CD4-positive, alpha-beta T cell treated with Interferon alpha-2 for 1 hour (primary cell): ENCODE measurements around the gene MEGF11.
A peak's percentile ranks its signal among the peaks of the same experiment; 100 is the strongest.

Experiments used
- DNase-seq, 2 donors: peaks; one replicate each; pipeline ENCODE4 v3.0.0-alpha.2; 2020 to 2022

The MEGF11 gene

GRCh38 chr15:66138096-66138783 is 115.3 kb downstream of the MEGF11 start:
- DNase-seq, result no peak

GRCh38 chr15:66136948-66137347 is 116.6 kb downstream of the MEGF11 start:
- no peak for DNase-seq

GRCh38 chr15:66135664-66136063 is 117.9 kb downstream of the MEGF11 start:
- DNase-seq, result no peak

- no peak for DNase-seq
These were observed 119.3 kb downstream of the MEGF11 start for GRCh38 chr15:66134284-66134683.

- no peak for DNase-seq
These were observed 120.2 kb downstream of the MEGF11 start for GRCh38 chr15:66133247-66133885.

GRCh38 chr15:66132251-66132816 is 121.2 kb downstream of the MEGF11 start:
- no peak for DNase-seq

GRCh38 chr15:66131831-66132230 is 121.7 kb downstream of the MEGF11 start:
- DNase-seq, result no peak

- no peak for DNase-seq
These were observed 122.3 kb downstream of the MEGF11 start for GRCh38 chr15:66131200-66131599.

- no peak for DNase-seq
These were observed 123.0 kb downstream of the MEGF11 start for GRCh38 chr15:66130496-66131034.

GRCh38 chr15:66129586-66129985 is 124.0 kb downstream of the MEGF11 start:
- DNase-seq, result no peak

- no peak for DNase-seq
These were observed 125.4 kb downstream of the MEGF11 start for GRCh38 chr15:66128116-66128680.

- DNase-seq, result no peak
These were observed 127.1 kb downstream of the MEGF11 start for GRCh38 chr15:66126456-66126855.

GRCh38 chr15:66126031-66126441 is 127.5 kb downstream of the MEGF11 start:
- no peak for DNase-seq

- DNase-seq, result no peak
These were observed 128.9 kb downstream of the MEGF11 start for GRCh38 chr15:66124651-66125050.

- DNase-seq, result no peak
These were observed 129.8 kb downstream of the MEGF11 start for GRCh38 chr15:66123799-66124198.

GRCh38 chr15:66120422-66120821 is 133.1 kb downstream of the MEGF11 start:
- no peak for DNase-seq

- no peak for DNase-seq
These were observed 135.7 kb downstream of the MEGF11 start for GRCh38 chr15:66117841-66118240.

- DNase-seq, result peak; percentile 25 to 68
These were observed 137.9 kb downstream of the MEGF11 start for GRCh38 chr15:66115568-66116206.

- DNase-seq, result no peak
These were observed 138.6 kb downstream of the MEGF11 start for GRCh38 chr15:66114863-66115425.

GRCh38 chr15:66112388-66112787 is 141.2 kb downstream of the MEGF11 start:
- no peak for DNase-seq

GRCh38 chr15:66111363-66111762 is 142.2 kb downstream of the MEGF11 start:
- DNase-seq, result no peak

GRCh38 chr15:66110864-66111263 is 142.7 kb downstream of the MEGF11 start:
- no peak for DNase-seq

- no peak for DNase-seq
These were observed 143.7 kb downstream of the MEGF11 start for GRCh38 chr15:66109826-66110225.
